HG03159 (cell line): Measurements from ENCODE around the gene HK1.
"Not testable (repeated sequence)": the region's sequence is repeated elsewhere in the genome, so short reads cannot be mapped to it uniquely, and the experiment has no call there.

Experiments
- ATAC-seq: cut with Tn5 transposase; IDR thresholded peaks from one replicate; pipeline ENCODE4 v1.9.1; 2021; ENCODE audit warnings: mild to moderate bottlenecking, moderate library complexity; ENCODE audit not compliant: unreplicated experiment

The HK1 gene

GRCh38 chr10:69306421-69306820 is 28.1 kb downstream of the HK1 start:
- no peak for ATAC-seq

- no peak for ATAC-seq
Measured at GRCh38 chr10:69307434-69307833, 29.1 kb downstream of the HK1 start.

- ATAC-seq = not testable (repeated sequence)
Measured at GRCh38 chr10:69308304-69308703, 30.0 kb downstream of the HK1 start.

GRCh38 chr10:69311309-69311708 is 33.0 kb downstream of the HK1 start:
- ATAC-seq = no peak

- ATAC-seq = no peak
Measured at GRCh38 chr10:69312528-69312927, 34.2 kb downstream of the HK1 start.

GRCh38 chr10:69315100-69315542 is 36.8 kb downstream of the HK1 start:
- no peak for ATAC-seq

GRCh38 chr10:69315610-69316312 is 37.5 kb downstream of the HK1 start:
- no peak for ATAC-seq

GRCh38 chr10:69316313-69317059 is 38.2 kb downstream of the HK1 start:
- no peak for ATAC-seq

- peak; percentile 45 for ATAC-seq
Measured at GRCh38 chr10:69317175-69317604, 38.9 kb downstream of the HK1 start.

GRCh38 chr10:69317626-69318105 is 39.4 kb downstream of the HK1 start:
- no peak for ATAC-seq

GRCh38 chr10:69318106-69318866 is 40.0 kb downstream of the HK1 start:
- ATAC-seq = peak; percentile 83

- ATAC-seq = peak; percentile 27
Measured at GRCh38 chr10:69318867-69319727, 40.8 kb downstream of the HK1 start.

GRCh38 chr10:69319841-69320316 is 41.6 kb downstream of the HK1 start:
- ATAC-seq = no peak

- no peak for ATAC-seq
Measured at GRCh38 chr10:69320521-69320920, 42.2 kb downstream of the HK1 start.

- no peak for ATAC-seq
Measured at GRCh38 chr10:69321039-69321715, 42.9 kb downstream of the HK1 start.

- no peak for ATAC-seq
Measured at GRCh38 chr10:69321865-69322264, 43.6 kb downstream of the HK1 start.

- ATAC-seq = not testable (repeated sequence)
Measured at GRCh38 chr10:69322346-69322745, 44.0 kb downstream of the HK1 start.

- ATAC-seq = no peak
Measured at GRCh38 chr10:69323622-69324021, 45.3 kb downstream of the HK1 start.

GRCh38 chr10:69324583-69324982 is 46.3 kb downstream of the HK1 start:
- no peak for ATAC-seq
